Esophagus muscularis mucosa (tissue), 4 donors: ENCODE measurements around the gene ARHGAP21.
"Not testable (repeated sequence)": the region's sequence is repeated elsewhere in the genome, so short reads cannot be mapped to it uniquely, and the experiment has no call there.

Experiments used
- CTCF ChIP-seq, 3 experiments: fragments of 200-600 bp in 2 of 3; fragments of 450-650 bp in 1 of 3; sonication (generic) in 2 of 3; IDR thresholded peaks; one replicate each; pipeline ENCODE4 v1.5.1; 2017 to 2019; ENCODE audit warnings: antibody characterized with exemption in 3 of 3, mild to moderate bottlenecking in 2 of 3, moderate library complexity in 1 of 3
- EP300 ChIP-seq: sonication (generic); formaldehyde crosslinking; IDR thresholded peaks from one replicate; pipeline ENCODE4 v1.6.1; 2017; ENCODE audit warnings: antibody characterized with exemption
- POLR2A ChIP-seq: fragments of 450-650 bp; IDR thresholded peaks from one replicate; pipeline ENCODE4 v1.6.1; 2017; ENCODE audit warnings: antibody characterized with exemption, moderate library complexity, mild to moderate bottlenecking, low read depth
- POLR2AphosphoS5 ChIP-seq, 2 donors: sonication (generic); formaldehyde crosslinking; IDR thresholded peaks; one replicate each; pipeline ENCODE4 v1.6.1; 2017; ENCODE audit warnings: antibody characterized with exemption in 2 of 2

- not testable (repeated sequence) for TF ChIP-seq CTCF (IDR thresholded peaks at IDR 0.05); POLR2A; POLR2AphosphoS5 (IDR thresholded peaks at IDR 0.05); EP300
Measured at GRCh38 chr10:24764991-24765390, 41.3 kb upstream of the ARHGAP21 start.
